Progenitor cell of endocrine pancreas (in vitro differentiated cells): Measurements from ENCODE around the gene AICDA. TPM values are rescaled to one million over a fixed set of nuclear protein-coding genes. Genes with fewer than 3 reads are reported as not detected.
"Not testable (repeated sequence)": the region's sequence is repeated elsewhere in the genome, so short reads cannot be mapped to it uniquely, and the experiment has no call there.

Experiments
- DNase-seq: peaks from one replicate; pipeline ENCODE4 v3.0.0; 2021; ENCODE audit warnings: low spot score; ENCODE audit not compliant: unreplicated experiment
- H3K27ac Mint-ChIP-seq: 2 replicates; pipeline ENCODE4 v1.8.0; 2021; ENCODE audit warnings: mild to moderate bottlenecking, moderate library complexity, mixed read lengths
- H3K27me3 Mint-ChIP-seq: 2 replicates; pipeline ENCODE4 v1.8.0; 2021; ENCODE audit warnings: mixed read lengths
- H3K36me3 Mint-ChIP-seq: 2 replicates; pipeline ENCODE4 v1.8.0; 2022; ENCODE audit warnings: mixed read lengths; ENCODE audit not compliant: insufficient read depth
- H3K4me1 Mint-ChIP-seq: 2 replicates; pipeline ENCODE4 v1.8.0; 2021; ENCODE audit warnings: low read depth, mixed read lengths
- H3K4me3 Mint-ChIP-seq: 2 replicates; pipeline ENCODE4 v1.8.0; 2021; ENCODE audit warnings: low read depth, mild to moderate bottlenecking, moderate library complexity, mixed read lengths
- H3K9me3 Mint-ChIP-seq: 2 replicates; pipeline ENCODE4 v1.8.0; 2021; ENCODE audit warnings: low read depth, mixed read lengths
- CTCF ChIP-seq: fragments of 200-600 bp; sonication (generic); IDR thresholded peaks from one replicate; pipeline ENCODE4 v1.5.0; 2021; ENCODE audit warnings: antibody characterized with exemption, mild to moderate bottlenecking; ENCODE audit not compliant: unreplicated experiment
- total RNA-seq: library from RNA; stranded (reverse); gene quantifications from 2 replicates; pipeline ENCODE4 v1.2.1, GENCODE V29; 2021

Gene AICDA
- total RNA-seq, 1 donor from 2014 or later: not detected

GRCh38 chr12:8638951-8639350 lies 26.3 kb upstream of the AICDA start:
- H3K27me3 Mint-ChIP-seq: peaks cover 46% of the 10 kb centered on the region
- no peaks in the 10 kb centered on the region for H3K9me3 Mint-ChIP-seq
- TF ChIP-seq CTCF: no peak
- no peak overlapping the region for H3K27ac Mint-ChIP-seq
- H3K4me3 Mint-ChIP-seq: no peak overlapping the region
- H3K36me3 Mint-ChIP-seq: no peaks in the 10 kb centered on the region
- no peak for DNase-seq
- H3K4me1 Mint-ChIP-seq: peaks cover 9% of the 10 kb centered on the region

- Mint-ChIP-seq H3K4me1 (peaks cover 9% of the 10 kb centered on the region), H3K9me3 (peaks cover 5% of the 10 kb centered on the region), H3K27me3 (peaks cover 46% of the 10 kb centered on the region), H3K27ac (no peak overlapping the region), H3K36me3 (no peaks in the 10 kb centered on the region), H3K4me3 (no peak overlapping the region)
- TF ChIP-seq CTCF: no peak
- no peak for DNase-seq
Measured at GRCh38 chr12:8637666-8638065, 25.0 kb upstream of the AICDA start.

- no peak for DNase-seq
- no peak overlapping the region for H3K4me3 Mint-ChIP-seq
- H3K36me3 Mint-ChIP-seq: no peaks in the 10 kb centered on the region
- H3K27me3 Mint-ChIP-seq: peaks cover 46% of the 10 kb centered on the region
- TF ChIP-seq CTCF: no peak
- peaks cover 9% of the 10 kb centered on the region for H3K4me1 Mint-ChIP-seq
- H3K27ac Mint-ChIP-seq: no peak overlapping the region
- peaks cover 5% of the 10 kb centered on the region for H3K9me3 Mint-ChIP-seq
Measured at GRCh38 chr12:8637244-8637643, 24.6 kb upstream of the AICDA start.

GRCh38 chr12:8636581-8636980 lies 23.9 kb upstream of the AICDA start:
- peaks cover 46% of the 10 kb centered on the region for H3K27me3 Mint-ChIP-seq
- no peak for TF ChIP-seq CTCF
- H3K36me3 Mint-ChIP-seq: no peaks in the 10 kb centered on the region
- DNase-seq: no peak
- peaks cover 9% of the 10 kb centered on the region for H3K4me1 Mint-ChIP-seq
- no peak overlapping the region for H3K27ac Mint-ChIP-seq
- H3K4me3 Mint-ChIP-seq: no peak overlapping the region
- peaks cover 5% of the 10 kb centered on the region for H3K9me3 Mint-ChIP-seq

GRCh38 chr12:8636007-8636346 lies 23.3 kb upstream of the AICDA start:
- Mint-ChIP-seq H3K9me3 (peaks cover 11% of the 10 kb centered on the region), H3K27me3 (peaks cover 46% of the 10 kb centered on the region)
- not testable (repeated sequence) for DNase-seq, H3K4me1 Mint-ChIP-seq, H3K27ac Mint-ChIP-seq, H3K4me3 Mint-ChIP-seq, H3K36me3 Mint-ChIP-seq

- not testable (repeated sequence) for H3K27ac Mint-ChIP-seq, H3K4me3 Mint-ChIP-seq, H3K4me1 Mint-ChIP-seq, DNase-seq, H3K36me3 Mint-ChIP-seq
- Mint-ChIP-seq H3K9me3 (peaks cover 12% of the 10 kb centered on the region), H3K27me3 (peaks cover 46% of the 10 kb centered on the region)
Measured at GRCh38 chr12:8635342-8636006, 22.8 kb upstream of the AICDA start.
